NCI-H187 (cell line): ENCODE data around the gene AQP5.

ENCODE experiments used
- DNase-seq, 2 experiments: peaks; one replicate each; lab custom pipeline; 2025; lab: John Stamatoyannopoulos, UW

AQP5 gene

DNA sequence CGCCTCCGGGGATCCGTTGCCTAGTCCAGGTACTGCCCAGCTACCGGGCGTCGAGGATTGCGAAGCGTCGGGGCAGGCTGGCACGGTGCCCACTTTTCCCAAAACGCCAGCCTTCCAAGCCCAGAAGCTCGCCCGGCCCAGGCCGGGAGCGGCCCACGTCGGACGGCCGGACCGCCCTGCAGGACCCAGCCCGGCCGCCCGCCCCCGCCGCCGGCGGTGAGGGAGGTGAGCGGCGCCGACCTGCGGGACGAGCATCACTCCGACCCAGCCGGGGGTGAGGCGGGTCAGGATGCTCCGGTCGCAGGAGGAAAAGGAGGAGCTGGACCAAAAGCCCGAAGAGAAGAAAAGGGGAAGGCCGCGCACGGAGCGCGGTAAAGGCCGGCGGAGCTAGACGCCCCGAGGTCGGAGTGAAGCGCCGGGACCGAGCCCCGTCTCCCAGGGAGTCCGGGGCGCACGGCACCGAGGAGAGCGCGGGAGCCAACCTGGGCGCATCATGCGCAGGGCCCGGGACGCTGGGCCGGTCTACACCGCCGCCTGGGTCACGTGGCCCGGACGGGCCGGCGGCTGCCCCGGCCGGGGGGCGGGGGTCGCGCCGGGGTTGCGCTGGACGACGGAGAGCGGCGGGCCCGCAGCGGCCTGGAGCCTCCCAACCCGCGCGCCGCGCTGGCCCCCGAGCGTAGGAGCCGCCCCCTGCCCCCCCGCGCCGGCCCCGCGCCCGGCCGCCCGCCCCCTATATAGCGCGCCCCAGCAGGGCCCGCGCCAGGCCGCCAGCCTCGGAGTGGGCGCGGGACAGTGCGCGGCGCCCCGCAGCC, at the start of gene AQP5:
Gene AQP5, plus strand, starts transcription at position 762 of the 812 bp plus-strand sequence. CDS start 146 bp downstream, outside the sequence.
- DNase-seq: no peak

DNA sequence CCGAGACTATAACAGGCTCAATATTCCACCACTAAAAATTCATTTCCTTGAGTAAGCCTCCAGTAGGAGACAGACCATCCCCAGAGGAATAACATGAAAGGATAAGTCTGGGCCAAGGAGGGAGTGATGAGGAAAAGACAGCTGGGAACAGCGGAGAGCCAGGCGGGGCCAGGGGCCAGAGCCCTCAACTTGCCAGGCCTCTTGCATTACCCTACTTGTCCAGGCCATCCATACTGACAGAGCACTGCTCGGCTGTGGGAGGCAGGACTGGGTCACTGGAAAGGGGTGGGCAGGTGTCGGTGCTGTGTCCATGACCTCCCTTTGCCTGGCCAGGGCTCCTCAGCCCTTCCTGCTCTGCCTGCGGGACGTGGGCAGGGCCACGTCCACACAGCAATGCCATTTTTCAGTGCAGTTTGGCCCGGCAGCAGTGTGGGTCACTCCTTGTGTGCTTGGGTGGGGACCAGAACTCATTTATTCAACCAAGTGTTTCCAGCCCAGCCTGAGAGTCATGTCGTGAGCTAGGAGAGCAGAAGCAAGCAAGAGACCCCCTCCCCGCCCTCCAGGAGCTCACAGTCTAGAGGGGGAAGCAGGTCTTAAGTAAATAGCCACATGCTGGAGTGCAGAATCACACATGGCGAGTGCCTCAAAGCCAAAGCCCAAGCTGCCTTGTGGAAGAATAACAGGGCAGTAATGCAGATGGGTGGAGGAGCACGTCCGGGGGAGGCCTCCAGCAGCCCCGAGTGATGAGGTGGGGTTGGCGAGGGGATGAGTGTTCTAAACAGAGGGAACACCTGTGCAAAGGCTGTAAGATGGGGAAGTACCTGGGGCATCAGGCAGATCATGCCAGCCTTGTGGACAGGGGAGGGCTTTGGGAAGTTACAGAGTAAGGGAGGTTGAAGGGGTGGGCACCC, 49.1 kb upstream of the AQP5 start:
- no peak for DNase-seq

DNA sequence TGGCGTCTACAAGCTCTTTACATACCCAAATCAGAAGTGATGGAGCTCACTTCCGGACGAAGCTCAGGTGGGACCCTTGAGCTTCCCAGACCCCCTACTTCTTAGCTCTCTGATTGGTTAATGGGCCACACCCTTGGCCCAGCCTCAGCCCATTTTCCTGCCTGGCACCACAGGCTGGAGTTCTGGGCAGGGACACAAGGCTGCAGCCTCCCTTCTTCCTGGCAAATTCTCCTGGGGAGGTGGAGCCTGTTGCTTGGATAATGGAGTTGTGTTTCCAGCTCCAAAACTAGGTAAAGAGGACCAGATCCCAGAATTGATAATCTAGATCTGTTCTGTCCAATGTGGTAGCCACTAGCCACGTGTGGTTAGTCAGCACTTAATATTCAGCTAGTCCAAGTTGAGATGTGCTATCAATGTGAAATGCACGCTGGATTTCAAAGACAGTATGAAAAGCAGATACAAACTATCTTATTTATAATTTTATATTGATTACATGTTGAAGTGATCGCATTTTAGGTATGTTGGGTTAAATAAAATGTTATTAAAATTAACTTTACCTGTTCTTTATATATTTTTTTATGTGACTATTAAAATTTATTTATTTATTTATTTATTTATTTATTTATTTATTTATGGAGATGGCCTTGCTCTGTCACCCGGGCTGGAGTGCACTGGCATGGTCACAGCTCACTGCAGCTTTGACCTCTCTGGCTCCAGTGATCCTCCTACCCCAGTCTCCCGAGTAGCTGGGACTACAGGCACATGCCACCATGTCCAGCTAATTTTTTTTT, 45.3 kb upstream of the AQP5 start:
- DNase-seq: no peak

DNA sequence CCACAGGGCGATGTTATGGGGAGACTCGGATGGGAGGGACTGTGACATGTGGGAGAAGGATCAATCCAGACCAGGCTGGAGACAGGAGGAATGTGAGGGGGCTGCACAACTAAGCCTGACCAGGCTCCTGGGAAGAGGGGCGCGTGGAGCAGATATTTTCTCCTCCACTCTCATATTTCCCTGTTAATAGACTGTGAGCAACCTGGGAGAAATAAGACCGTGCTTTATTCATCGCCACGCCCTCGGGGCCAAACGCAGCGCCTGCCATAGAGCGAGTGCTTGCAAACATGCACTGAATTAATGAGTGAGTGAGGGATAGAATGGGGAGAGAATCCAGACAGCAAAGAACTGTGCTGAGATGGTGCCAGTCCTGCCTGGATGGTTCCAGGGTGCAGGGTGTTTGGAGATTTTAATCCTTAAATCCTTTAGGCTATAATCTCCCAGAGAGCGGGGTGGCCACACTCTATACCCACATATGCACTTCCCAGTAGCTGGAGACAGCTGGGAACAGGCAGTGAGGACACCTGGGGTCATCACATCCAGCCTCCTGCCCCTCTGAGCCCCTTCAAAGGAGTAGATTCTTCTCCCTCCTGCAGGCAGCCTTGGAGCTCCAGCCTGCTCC, 44.4 kb upstream of the AQP5 start:
- no peak for DNase-seq

DNA sequence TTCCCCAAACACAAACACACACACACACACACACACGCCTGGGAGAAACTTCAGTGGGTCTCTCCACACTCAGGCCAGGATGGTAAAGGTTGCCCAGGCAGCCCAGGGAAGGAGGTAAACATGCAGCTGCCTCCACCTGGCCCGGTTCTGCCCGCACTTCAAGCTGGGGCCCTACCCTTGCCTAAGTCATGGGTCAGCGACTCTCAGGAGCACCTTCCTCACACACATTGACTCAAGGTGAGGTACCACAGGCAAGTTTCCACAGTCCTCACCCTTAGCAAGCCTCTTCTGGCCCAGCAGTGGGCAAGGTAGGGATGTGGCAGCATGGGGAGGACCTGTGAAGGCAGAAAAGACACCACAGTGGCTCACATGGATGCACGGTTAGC, 43.9 kb upstream of the AQP5 start:
- peak in 1 of 2 experiments; percentile 11 for DNase-seq

DNA sequence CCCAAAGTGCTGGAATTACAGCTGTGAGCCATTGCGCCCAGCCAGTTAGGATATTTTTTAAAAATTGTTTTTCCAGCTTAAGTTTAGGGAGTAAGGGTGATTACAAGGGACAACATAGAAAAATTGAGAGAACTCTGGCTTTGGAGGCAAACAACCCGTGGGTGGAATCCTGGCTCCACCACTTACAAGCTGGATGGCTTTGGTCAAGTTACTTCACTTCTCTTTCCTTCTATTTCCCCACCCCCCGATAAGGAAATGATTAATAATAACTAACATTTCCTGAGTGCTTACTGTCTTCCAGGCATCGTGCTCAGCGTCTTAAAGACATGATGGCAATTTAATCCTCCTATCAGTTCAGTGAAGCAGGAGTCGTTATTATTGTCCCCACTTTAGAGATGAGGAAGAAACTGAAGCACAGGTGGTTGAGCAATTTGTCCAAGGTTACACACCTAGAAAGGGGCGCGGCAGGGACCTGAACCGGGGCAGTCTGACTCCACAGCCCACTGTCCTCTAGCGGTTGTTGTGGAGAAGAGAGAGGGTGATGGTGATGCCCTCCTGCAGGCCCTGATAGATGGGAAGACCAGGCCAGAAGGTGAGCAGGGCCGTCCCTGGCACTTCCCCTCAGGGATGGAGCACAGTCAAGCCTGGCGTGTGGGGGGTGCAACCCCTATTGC, 41.3 kb upstream of the AQP5 start:
- DNase-seq: no peak

DNA sequence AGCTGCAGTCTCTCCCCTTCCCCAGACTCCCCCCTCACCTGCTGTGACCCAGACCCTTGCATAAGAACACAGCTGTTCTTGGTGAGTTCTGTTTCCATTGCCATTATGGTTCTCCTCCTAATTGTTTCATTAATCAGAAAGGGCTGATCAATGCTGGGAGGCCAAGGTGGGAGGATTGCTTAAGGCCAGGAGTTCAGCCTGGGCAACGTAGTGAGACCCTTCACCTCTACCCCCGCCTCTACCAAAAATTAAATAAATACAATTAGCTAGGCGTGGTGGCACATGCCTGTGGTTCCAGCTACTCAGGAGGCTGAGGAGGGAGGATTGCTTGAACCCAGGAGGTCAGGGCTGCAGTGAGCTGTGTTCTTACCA, 40.8 kb upstream of the AQP5 start:
- DNase-seq: no peak

DNA sequence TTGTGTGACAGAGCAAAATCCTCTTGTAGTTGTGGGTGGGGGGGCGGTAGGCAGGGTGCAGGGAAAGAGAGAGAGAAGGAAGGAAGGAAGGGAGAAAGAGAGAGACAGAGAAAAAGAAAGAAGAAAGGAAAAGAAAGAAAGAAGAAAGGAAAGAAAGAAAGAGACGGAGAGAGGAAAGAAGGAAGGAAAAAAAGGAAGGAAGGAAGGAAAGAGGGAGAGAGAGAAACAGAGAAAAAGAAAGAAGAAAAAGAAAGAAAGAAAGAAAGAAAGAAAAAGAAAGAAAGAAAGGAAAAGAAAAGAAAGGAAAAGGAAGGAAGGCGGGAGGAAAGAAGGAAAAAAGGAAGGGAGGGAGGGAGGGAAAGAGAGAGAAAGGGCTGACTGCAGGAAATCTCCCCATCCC, 40.4 kb upstream of the AQP5 start:
- no peak for DNase-seq

DNA sequence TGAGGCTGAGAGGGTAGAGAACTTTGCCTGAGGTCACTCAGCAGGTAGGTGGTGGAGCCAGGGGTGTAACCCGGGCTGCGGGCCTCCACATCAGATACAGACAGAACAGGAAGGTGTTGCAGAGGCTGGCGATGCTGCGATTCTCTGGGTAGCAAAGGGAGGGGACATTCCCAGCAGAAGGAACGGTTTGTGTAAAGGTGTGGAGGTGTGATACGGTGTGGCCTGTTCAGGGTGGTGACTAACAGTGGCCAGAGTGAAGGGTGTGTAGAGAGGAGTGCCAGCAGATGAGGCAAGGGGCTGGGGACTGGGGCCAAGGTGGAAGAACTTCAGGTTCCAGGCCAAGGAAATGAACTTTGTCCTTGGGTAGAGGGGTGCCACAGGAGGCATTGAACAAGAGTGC, 39.7 kb upstream of the AQP5 start:
- DNase-seq: no peak

DNA sequence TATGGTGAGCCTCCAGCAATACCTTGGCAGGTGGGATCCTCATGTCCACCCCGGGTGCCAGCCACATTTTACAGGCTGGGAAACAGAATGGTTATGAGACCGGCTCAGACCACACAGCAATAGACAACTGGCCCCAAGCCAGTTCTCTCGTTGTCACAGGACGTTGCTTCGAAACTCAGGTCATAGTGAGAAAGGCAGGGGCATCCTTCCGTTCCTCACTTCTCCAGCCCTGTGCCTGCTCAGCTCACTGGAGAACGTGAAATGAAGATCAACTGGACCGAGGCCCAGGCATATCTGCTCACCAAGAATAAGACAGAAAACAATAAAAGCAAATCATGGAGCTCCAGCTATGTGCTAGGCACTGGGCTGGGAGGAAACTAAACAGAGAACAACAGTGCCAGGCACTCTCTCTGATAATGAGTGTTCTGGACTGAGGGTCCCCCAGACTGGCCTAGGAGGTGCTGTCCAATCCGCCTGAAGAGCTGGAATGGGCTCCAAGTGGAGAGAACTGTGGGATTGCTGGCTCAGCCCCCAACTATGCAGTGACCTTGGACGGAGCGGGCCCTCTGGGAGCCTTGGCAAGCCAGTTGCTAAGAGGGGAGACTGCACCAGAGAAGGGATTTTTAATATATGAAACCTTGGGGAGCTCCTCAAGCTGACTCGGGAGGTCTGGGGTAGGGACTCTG, 39.2 kb upstream of the AQP5 start:
- DNase-seq: no peak

DNA sequence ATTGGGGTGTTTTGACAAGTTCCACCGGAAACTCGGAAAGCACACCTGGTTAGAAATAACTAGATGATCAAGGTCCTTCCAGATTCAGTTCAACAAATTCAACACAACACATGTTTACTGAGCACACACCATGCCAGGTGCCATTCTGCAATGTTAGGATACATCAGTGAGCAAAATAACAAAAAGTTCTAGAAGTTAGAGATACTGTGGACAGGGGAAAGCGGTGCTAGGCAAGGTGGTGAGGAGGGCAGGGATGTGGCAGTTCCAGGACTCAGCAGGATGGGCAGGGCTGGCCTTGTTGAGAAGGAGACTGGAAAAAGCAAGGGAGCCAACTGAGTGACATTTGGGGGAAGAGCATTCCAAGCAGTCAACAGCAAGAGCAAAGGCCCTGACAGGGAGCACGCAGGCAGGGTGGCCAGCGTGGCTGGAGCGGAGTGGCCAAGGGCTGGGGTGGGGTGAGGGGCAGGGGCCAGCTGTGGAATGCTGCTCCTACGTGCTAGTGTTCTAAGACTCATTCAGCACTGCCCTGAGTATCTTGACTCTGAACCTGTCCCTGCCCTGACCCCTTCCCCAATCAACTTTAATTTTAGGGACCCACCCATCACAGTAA, 38.5 kb upstream of the AQP5 start:
- DNase-seq: no peak

DNA sequence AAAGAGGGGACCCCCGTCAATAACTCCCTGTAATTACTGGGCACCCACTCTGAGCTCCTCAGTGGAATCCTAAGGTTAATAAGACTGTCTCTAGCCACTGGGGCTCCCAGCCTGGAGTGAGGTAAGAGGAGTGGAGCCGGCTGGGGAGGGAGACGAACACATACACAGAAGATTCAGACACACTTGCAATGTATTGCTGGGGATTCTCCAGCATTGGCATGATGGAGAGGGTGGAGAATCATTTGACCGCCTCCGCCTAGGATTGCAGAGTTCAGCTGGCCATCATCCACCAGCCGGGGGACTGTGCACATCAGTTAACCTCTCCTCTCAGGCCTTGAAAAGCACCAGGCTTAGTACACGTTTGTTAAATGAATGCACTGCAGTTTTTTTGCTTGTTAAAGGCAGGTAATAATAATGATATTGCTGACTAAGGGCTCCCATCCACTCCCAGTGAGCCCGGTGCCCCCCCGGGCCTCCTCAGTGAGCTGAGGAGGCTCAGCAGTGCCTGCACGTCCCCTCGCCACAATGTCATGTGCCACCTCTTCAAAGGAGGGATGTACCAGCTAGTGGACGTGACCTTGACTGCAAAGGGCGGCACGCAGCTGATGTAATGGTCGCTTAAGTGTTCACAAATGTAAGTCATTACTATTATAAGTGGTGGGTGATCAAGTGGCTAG, 37.7 kb upstream of the AQP5 start:
- DNase-seq: no peak

DNA sequence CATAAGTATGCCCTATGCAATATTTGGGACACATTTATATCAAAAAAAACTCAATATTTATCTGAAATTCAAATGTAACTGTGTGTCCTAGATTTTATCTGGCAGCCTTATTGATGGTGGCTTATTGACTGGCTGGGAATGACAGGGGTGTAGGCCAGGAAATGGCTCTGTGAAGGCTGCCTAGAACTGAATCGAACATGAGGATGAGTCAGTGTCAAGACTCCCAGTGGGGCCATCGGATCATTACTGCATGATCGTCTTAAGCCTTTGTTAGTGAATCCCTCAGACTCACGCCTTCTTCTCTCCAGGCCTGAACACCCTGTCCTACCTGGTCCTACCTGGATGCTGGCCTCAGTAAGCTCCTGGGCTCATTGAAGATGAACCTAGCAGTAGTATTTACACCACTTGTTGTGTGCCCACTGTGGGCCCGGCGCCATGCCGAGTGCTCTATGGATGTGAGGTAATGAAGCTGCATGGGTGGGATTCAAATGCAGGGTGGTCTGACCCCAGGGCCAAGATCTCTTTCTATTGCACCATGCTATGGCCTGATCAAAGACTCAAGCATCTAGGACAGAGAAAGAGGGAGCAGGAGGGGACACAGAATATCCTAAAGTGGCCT, 36.9 kb upstream of the AQP5 start:
- DNase-seq: no peak

DNA sequence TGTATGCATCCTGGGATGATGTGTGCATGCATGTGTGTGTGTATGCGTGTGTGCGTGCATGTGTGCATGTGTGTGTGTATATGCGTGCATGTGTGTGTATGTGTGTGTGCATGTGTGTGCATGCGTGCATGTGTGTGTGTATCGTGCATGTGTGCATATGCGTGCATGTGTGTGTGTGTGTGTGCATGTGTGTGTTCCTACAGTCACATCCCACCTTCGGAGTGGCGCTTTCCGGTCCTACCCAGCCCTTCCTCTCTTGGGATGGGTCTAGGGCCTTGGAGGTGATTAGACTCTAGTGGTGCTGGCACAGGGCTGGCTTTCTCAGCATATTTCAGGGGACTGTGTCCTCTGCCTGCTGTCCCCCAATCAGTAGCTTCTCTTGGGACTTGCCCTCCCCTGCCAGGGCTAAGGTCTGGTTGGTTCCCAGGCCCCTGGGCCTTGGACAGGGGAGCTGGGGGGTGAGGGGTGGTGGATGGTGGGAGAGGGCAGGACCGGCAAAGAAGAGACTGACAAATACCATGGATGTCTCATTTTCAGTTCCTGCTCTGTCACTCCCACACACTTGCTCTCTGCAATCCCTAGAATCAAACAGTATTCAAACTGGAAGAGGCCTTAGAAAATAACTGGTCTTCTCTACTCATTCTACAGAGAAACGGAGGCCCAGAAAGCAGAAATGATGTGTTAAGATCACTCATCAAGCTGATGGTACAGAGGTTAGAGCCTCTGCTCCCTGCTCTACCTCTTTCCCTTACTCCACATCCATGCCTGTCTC, 36.1 kb upstream of the AQP5 start:
- DNase-seq: no peak

DNA sequence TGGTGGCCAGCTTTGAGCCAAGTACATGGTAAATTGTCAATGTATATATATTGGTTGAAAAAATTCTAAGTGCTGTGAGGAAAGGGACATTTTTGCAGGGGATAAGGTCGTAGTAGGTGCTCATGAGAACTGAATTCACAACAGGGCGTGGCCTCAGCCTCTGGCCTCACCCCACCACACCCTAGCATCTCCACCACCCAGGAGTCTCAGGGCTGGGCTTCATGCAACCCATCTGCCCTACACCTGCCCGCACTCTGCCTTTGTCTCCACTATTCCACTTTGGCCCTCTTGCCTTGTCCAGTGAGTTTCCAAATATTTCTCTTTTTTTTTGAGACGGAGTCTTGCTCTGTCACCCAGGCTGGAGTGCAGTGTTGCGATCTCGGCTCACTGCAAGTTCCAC, 33.2 kb upstream of the AQP5 start:
- DNase-seq: no peak

DNA sequence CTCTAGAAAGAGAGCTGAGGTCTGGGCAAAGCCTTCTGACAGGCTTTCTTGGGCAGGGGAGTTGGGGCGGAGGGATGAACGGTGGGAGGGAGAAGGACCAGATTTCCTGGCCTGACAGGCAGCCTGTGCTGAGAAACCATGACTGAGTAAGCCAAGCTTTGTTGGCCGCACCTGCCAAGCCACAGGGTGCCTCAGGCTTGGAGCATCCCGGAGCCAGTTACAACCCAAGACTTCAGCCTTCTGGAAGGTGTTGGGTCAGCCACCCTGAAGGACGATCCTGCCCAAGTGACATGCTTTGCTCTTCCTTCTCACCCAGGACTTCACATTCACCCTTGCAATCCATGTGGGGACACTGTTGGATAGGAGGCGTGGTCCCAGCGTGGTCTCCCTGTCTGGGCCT, 32.1 kb upstream of the AQP5 start:
- no peak for DNase-seq

DNA sequence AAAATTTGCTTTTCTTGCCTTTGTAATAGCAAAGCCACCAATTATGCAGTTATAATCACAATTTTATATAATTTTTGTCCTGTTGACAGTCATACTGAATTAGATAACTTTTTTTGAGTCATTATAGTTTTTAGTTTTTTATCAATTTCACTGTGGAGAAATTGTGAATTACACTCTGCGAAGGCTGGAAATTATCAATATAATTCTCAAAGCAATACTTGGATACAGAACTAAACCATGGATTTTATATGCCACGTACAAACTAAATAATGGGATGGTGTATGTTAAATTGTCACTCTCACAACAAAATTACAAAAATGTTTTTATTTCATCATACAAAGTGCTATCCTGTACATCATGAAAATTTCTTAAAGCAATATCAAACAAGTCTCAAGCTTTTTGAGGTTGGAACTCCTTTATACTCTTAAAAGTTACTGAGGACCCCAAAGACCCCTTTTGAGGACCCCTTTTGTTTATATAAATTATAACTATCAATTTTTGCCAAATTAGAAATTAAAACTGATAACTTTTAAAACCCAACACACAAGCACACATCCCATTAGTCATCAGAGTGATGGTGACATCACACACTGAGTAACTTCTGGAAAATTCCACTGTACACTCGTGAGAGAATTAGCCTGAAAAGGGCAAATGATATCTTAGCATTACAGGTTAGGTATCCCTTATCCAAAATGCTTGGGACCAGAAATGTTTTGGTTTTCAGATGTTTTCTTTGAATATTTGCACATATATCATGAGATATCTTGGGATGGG, 31.0 kb upstream of the AQP5 start:
- no peak for DNase-seq

DNA sequence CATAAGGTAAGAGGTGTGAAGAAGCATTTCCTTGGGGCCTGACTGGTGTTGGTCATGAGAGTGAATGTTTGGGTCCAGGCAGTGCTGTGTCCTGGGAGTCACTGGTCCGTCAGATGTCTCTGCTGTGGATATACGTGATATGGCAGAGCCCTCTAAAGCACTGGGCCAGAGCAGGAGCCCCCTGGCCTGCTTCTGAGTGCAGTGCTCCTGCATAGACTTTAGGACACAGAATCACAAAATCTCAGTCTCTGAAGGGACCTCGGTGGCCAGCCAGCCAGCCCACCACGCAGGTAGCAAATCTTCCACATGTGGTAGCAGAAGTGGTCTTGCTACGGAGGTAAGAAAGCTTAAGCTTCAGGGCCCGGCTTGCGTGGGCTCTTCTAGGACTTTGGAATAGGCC, 29.6 kb upstream of the AQP5 start:
- DNase-seq: no peak
